H9 (cell line): ENCODE measurements around the gene ETFB. TPM values are rescaled to one million over a fixed set of nuclear protein-coding genes. Genes with fewer than 3 reads are reported as not detected.

ENCODE experiments used
- DNase-seq: peaks from one replicate; pipeline ENCODE4 v3.0.0-alpha.2; 2017
- H2AFZ ChIP-seq: one replicate; pipeline ENCODE4 v1.6.1; 2013; ENCODE audit warnings: mild to moderate bottlenecking, low read length, control low read depth, moderate library complexity
- H2AK5ac ChIP-seq: 2 replicates; pipeline ENCODE4 v1.6.1; 2013; ENCODE audit warnings: low read length, control low read depth, mixed read lengths; ENCODE audit not compliant: insufficient read length
- H2BK120ac ChIP-seq: one replicate; pipeline ENCODE4 v1.6.1; 2013; ENCODE audit warnings: low read depth, mild to moderate bottlenecking, low read length, control low read depth, inconsistent platforms; ENCODE audit not compliant: poor library complexity, severe bottlenecking
- H2BK12ac ChIP-seq: 2 replicates; pipeline ENCODE4 v1.6.1; 2013; ENCODE audit warnings: low read length, control low read depth, mixed read lengths, low read depth; ENCODE audit not compliant: insufficient read length
- H2BK15ac ChIP-seq: 2 replicates; pipeline ENCODE4 v1.6.1; 2013; ENCODE audit warnings: low read depth, low read length, control low read depth
- H2BK20ac ChIP-seq: one replicate; pipeline ENCODE4 v1.6.1; 2013; ENCODE audit warnings: low read depth, mild to moderate bottlenecking, low read length, control low read depth, inconsistent platforms; ENCODE audit not compliant: poor library complexity, severe bottlenecking
- H2BK5ac ChIP-seq: 2 replicates; pipeline ENCODE4 v1.6.1; 2013; ENCODE audit warnings: low read length, control low read depth, mixed read lengths; ENCODE audit not compliant: insufficient read length
- H3K14ac ChIP-seq: 2 replicates; pipeline ENCODE4 v1.6.1; 2013; ENCODE audit warnings: low read length, control low read depth; ENCODE audit not compliant: insufficient read depth
- H3K18ac ChIP-seq: 2 replicates; pipeline ENCODE4 v1.6.1; 2013; ENCODE audit warnings: low read depth, mild to moderate bottlenecking, mixed read lengths, low read length, control low read depth; ENCODE audit not compliant: insufficient read length
- H3K23ac ChIP-seq: 2 replicates; pipeline ENCODE4 v1.6.1; 2013; ENCODE audit warnings: low read length, control low read depth, mixed read lengths, low read depth; ENCODE audit not compliant: insufficient read length
- H3K23me2 ChIP-seq: 2 replicates; pipeline ENCODE4 v1.6.1; 2013; ENCODE audit warnings: low read depth, mild to moderate bottlenecking, mixed read lengths, low read length, control low read depth; ENCODE audit not compliant: insufficient read length, poor library complexity, severe bottlenecking
- H3K27ac ChIP-seq: 2 replicates; pipeline ENCODE4 v1.5.1; 2013; ENCODE audit warnings: low read length, control low read depth, mixed read lengths, low read depth; ENCODE audit not compliant: insufficient read length
- H3K27me3 ChIP-seq: 2 replicates; pipeline ENCODE4 v1.6.1; 2013; ENCODE audit warnings: low read length, control low read depth, inconsistent platforms; ENCODE audit not compliant: insufficient read depth
- H3K4ac ChIP-seq: 2 replicates; pipeline ENCODE4 v1.6.1; 2013; ENCODE audit warnings: low read depth, mild to moderate bottlenecking, control low read depth, inconsistent platforms, low read length, moderate library complexity
- H3K4me1 ChIP-seq: 2 replicates; pipeline ENCODE4 v1.6.1; 2013; ENCODE audit warnings: low read length, control low read depth, inconsistent platforms; ENCODE audit not compliant: insufficient read depth
- H3K4me2 ChIP-seq: 2 replicates; pipeline ENCODE4 v1.6.1; 2013; ENCODE audit warnings: low read length, control low read depth, mixed read lengths; ENCODE audit not compliant: insufficient read length, insufficient read depth
- H3K56ac ChIP-seq: 2 replicates; pipeline ENCODE4 v1.6.1; 2013; ENCODE audit warnings: low read depth, mild to moderate bottlenecking, mixed read lengths, low read length, control low read depth; ENCODE audit not compliant: insufficient read length
- H3K79me1 ChIP-seq: 2 replicates; pipeline ENCODE4 v1.6.1; 2013; ENCODE audit warnings: low read depth, mild to moderate bottlenecking, moderate library complexity, low read length, control low read depth, inconsistent platforms; ENCODE audit not compliant: insufficient read depth, poor library complexity, severe bottlenecking
- H3K79me2 ChIP-seq: 2 replicates; pipeline ENCODE4 v1.6.1; 2013; ENCODE audit warnings: low read length, control low read depth, inconsistent platforms; ENCODE audit not compliant: insufficient read depth
- H3K9ac ChIP-seq: 2 replicates; pipeline ENCODE4 v1.6.1; 2013; ENCODE audit warnings: low read length, control low read depth, mixed read lengths; ENCODE audit not compliant: insufficient read length; ENCODE audit errors: extremely low read depth
- H3K9me3 ChIP-seq: one replicate; pipeline ENCODE4 v1.6.1; 2013; ENCODE audit warnings: low read depth, low read length, inconsistent platforms; ENCODE audit not compliant: control insufficient read depth
- H3T11ph ChIP-seq: one replicate; pipeline ENCODE4 v1.6.1; 2013; ENCODE audit warnings: mild to moderate bottlenecking, low read length, control low read depth, inconsistent platforms
- H4K20me1 ChIP-seq: one replicate; pipeline ENCODE4 v1.6.1; 2013; ENCODE audit not compliant: control insufficient read depth, insufficient read length, insufficient read depth
- H4K5ac ChIP-seq: 2 replicates; pipeline ENCODE4 v1.6.1; 2013; ENCODE audit warnings: low read depth, mild to moderate bottlenecking, mixed read lengths, low read length, control low read depth; ENCODE audit not compliant: insufficient read length
- H4K8ac ChIP-seq: replicated peaks from 2 replicates; pipeline ENCODE4 v1.6.1; 2013; ENCODE audit warnings: low read length, control low read depth, mixed read lengths, low read depth; ENCODE audit not compliant: insufficient read length
- H4K91ac ChIP-seq: 2 replicates; pipeline ENCODE4 v1.6.1; 2013; ENCODE audit warnings: low read depth, mild to moderate bottlenecking, moderate library complexity, mixed read lengths, low read length, control low read depth; ENCODE audit not compliant: insufficient read length
- H3K27ac Mint-ChIP-seq, 3 experiments: 2 replicates in 2 of 3; 3 replicates in 1 of 3; pipeline ENCODE4 v1.8.0; 2020 to 2021; ENCODE audit warnings: mixed read lengths in 3 of 3, mild to moderate bottlenecking in 1 of 3, moderate library complexity in 1 of 3
- H3K27me3 Mint-ChIP-seq: 2 replicates; pipeline ENCODE4 v1.8.0; 2021; ENCODE audit warnings: low read depth, mild to moderate bottlenecking, moderate library complexity, mixed read lengths
- H3K36me3 Mint-ChIP-seq, 3 experiments: 2 replicates in 2 of 3; 3 replicates in 1 of 3; pipeline ENCODE4 v1.8.0; 2020 to 2021; ENCODE audit warnings: low read depth in 3 of 3, mixed read lengths in 3 of 3; ENCODE audit not compliant: insufficient read depth in 1 of 3
- H3K4me1 Mint-ChIP-seq, 2 experiments: 2 replicates each; pipeline ENCODE4 v1.8.0; 2020; ENCODE audit warnings: mixed read lengths in 2 of 2
- H3K4me3 Mint-ChIP-seq, 2 experiments: 2 replicates in 1 of 2; 3 replicates in 1 of 2; pipeline ENCODE4 v1.8.0; 2020 to 2021; ENCODE audit warnings: mild to moderate bottlenecking in 2 of 2, mixed read lengths in 2 of 2, moderate library complexity in 1 of 2
- H3K9me3 Mint-ChIP-seq, 2 experiments: 2 replicates in 1 of 2; 3 replicates in 1 of 2; pipeline ENCODE4 v1.8.0; 2020; ENCODE audit warnings: mild to moderate bottlenecking in 2 of 2, mixed read lengths in 2 of 2, moderate library complexity in 1 of 2
- CTCF ChIP-seq: fragments of 200-600 bp; sonication (generic); conservative IDR thresholded peaks from 3 replicates; pipeline ENCODE4 v1.8.0; 2021; ENCODE audit warnings: antibody characterized with exemption, mild to moderate bottlenecking
- WGBS: extraction: QIAGEN DNeasy Blood & Tissue Kit; methylation state at CpG from one replicate; pipeline ENCODE4 v1.1.7; 2013; ENCODE audit warnings: missing lambda C conversion rate, low lambda C conversion rate, mixed read lengths; ENCODE audit not compliant: insufficient read length; ENCODE audit errors: extremely low coverage; 5-methylcytosine and 5-hydroxymethylcytosine counted together
- total RNA-seq: library from RNA; stranded (reverse); gene quantifications from 2 replicates; pipeline ENCODE4 v1.2.1, GENCODE V29; 2021

The ETFB gene
- total RNA-seq, 1 experiment from 2014 or later, result 49.4 TPM

GRCh38 chr19:51333836-51334460 lies 32.2 kb downstream of the ETFB start:
- Mint-ChIP-seq H3K27ac (no peak overlapping the region), H3K27me3 (no peaks in the 10 kb centered on the region), H3K4me3 (no peak overlapping the region), H3K9me3 (0 out of 5 replicates have a peak, but pooled peaks cover 0 to 4% of the 10 kb centered on the region in 2 experiments), H3K4me1 (peaks cover 3 to 13% of the 10 kb centered on the region in 2 experiments), H3K36me3 (peaks cover 34 to 47% (median 46%) of the 10 kb centered on the region in 3 experiments)
- Histone ChIP-seq H3T11ph (no peak overlapping the region), H4K91ac (no peak overlapping the region), H2BK20ac (no peak overlapping the region), H3K27ac (no peak overlapping the region), H3K23ac (no peak overlapping the region), H3K9ac (no peak overlapping the region), H2AK5ac (no peak overlapping the region), H4K8ac (no peak overlapping the region), H3K4ac (no peak overlapping the region), H3K79me1 (no peaks in the 10 kb centered on the region), H3K9me3 (peaks cover 5% of the 10 kb centered on the region), H2BK15ac (no peak overlapping the region), H3K14ac (no peak overlapping the region; the same call in 1 of the 2 replicates), H3K23me2 (no peaks in the 10 kb centered on the region), H3K79me2 (no peaks in the 10 kb centered on the region), H2BK12ac (no peak overlapping the region), H2AFZ (no peak overlapping the region), H2BK120ac (no peak overlapping the region), H3K56ac (no peak overlapping the region), H3K27me3 (no peaks in the 10 kb centered on the region), H4K20me1 (no peaks in the 10 kb centered on the region), H4K5ac (no peak overlapping the region), H3K4me1 (no peaks in the 10 kb centered on the region), H3K4me2 (no peak overlapping the region), H3K18ac (no peak overlapping the region), H2BK5ac (no peak overlapping the region)
- peak; percentile 67 for DNase-seq
- TF ChIP-seq CTCF, result no peak
- no CpG with 5 or more reads among the region's 13 CpGs for WGBS
